NCI-H2081 treated with DMSO at 0.1 percent for 48 hours (cell line): ENCODE data around the gene SLC39A10.
"Not testable (repeated sequence)": the region's sequence is repeated elsewhere in the genome, so short reads cannot be mapped to it uniquely, and the experiment has no call there.

Experiments
- DNase-seq: peaks from one replicate; lab custom pipeline; 2025; lab: John Stamatoyannopoulos, UW

SLC39A10 gene

DNA sequence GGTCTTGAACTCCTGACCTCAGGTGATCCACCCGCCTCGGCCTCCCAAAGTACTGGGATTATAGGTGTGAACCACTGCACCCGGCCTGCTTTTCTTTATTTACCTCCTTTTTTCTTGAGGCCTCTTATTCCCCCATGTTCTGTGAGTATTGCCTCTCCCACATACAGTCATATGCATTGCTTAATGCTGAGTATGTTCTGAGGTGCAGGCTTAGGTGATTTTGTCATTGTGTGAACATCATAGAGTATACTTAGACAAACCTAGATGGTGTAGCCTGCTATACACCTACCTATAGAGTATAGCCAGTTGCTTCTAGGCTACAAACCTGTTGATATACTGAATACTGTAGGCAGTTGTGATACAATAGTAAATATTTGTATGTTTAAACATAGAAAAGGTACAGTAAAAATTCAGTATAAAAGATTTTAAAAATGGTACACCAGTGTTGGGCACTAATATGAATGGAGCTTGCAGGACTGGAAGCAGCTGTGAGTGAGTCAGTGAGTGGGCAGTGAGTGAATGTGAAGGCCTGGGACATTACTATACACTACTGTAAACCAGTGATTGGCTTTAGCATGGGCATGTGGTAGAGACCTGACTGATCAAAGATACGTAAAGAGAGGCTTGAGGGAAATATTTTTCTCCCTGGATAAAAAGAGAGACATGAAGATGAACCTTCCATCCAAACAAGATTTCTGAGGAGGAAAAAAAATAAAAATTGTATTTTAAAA, 17.6 kb downstream of the SLC39A10 start:
- no peak for DNase-seq

GRCh38 chr2:195675783-195676427, 18.9 kb downstream of the SLC39A10 start:
- DNase-seq, result no peak

DNA sequence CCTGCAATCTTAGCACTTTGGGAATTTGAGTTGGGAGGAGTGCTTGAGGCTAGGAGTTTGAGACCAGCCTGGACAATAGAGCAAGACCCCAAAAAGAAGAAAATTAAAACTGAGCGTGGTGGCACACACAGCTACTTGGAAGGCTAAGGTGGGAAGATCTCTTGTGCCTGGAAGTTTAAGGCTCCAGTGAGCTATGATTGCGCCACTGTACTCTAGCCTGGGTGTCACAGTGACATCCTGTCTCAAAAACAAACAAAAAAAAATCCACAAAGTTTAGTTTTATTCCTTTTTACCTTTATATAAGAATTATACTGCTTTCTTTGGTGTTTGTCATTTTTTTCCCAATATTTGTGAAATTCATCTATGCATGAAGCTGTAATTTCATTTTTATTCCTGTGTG, 20.3 kb downstream of the SLC39A10 start:
- no peak for DNase-seq

GRCh38 chr2:195677884-195678283, 20.9 kb downstream of the SLC39A10 start:
- DNase-seq, result no peak

DNA sequence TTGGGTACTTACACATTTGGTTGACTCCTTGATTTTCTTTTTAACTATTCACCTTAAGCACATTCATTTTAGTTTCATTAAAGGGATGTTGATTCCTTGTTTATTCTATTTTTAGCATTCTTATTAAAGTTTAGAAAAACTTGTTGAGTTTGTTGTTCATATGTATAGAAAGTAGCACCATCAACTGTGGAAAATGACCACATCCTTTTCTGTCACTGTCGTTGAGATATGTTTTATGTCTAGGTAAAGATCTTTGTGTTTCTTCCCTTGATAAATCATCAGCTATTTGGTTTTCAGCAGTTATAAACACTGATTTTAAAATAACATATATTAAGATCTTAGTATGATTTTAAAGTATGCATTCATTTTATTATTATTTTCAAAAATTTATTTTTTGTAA, 25.1 kb downstream of the SLC39A10 start:
- no peak for DNase-seq

DNA sequence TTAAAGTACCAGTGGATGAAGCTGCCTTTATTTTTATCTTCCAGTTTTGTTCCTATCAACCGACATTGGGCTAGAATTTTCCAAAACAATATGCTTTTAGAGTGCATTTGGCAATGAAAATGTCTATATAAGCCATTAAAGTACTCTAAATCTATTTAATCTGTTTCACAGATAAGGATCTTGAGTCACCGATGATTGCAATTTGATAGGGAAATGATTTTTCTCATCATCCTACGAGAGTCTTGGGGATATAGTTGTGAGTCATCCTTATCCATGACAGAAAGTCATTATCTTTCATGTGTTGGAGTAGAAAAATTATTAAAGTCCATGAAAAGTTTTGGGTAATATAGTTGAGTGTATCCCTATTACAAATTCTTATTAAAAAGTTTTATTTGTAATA, 26.1 kb downstream of the SLC39A10 start:
- no peak for DNase-seq

- DNase-seq, result no peak
Observed at GRCh38 chr2:195686564-195686963, 29.5 kb downstream of the SLC39A10 start.

GRCh38 chr2:195687320-195688086, 30.5 kb downstream of the SLC39A10 start:
- DNase-seq, result no peak

DNA sequence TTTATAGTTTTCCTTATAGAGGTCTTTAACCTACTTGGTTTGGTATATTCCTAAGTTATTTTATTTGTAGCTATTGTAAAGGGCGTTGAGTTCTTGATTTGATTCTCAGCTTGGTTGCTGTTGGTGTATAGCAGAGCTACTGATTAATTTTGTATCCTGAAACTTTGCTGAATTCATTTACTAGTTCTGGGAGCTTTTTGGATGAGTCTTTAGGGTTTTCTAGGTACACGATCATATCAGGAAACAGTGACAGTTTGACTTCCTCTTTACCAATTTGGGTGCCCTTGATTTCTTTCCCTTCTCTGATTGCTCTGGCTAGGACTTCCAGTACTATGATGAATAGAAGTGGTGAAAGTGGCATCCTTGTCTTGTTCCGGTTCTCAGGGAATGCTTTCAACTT, 35.5 kb downstream of the SLC39A10 start:
- not testable (repeated sequence) for DNase-seq

DNA sequence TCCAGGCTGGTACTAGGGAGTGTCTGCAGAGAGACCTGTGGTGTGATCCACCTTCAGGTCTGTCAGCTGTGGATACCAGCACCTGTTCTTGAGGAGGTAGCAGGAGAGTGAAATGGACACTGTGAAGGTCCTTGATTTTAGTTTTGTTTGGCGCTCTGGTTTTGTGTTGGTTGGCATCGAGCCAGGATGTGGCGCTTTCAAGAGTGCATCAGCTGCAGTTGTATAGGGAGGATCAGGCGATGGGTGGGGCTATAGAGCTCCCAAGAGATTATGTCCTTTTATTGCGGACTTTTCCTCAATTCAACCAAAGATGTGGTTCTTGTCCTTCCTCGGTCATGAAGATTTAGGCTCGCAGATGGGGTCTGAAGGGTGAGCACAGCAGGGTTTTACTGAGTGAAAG, 37.5 kb downstream of the SLC39A10 start:
- DNase-seq, result no peak

DNA sequence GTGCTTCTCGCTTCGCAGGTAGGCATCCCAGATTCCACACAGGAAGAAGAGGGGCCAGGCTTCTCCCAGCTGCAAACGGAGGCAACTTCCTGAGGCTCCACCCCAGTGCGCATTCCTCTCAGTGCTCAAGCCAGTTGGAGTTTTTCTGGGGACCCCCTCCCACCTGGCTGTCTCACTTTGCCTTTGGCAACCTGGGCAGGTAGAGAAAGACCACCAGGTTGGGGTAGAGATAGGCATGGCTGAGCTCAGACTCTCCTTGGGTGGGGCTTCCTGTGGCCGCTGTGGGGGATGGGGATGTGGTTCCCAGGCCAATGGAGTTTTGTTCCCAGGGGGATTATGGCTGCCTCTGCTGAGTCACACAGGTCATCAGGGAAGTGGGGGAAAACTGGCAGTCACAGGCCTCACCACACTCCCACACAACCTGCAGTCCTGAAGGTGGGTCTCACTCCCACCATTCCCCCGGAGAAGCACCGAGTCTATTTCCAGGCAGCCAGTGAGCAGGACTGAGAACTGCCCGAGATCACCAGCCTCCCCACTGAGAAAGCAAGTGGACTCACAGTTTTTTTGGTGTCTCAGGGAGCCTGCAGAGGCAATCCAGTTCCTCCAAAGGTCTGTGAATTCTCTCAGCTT, 38.1 kb downstream of the SLC39A10 start:
- no peak for DNase-seq

DNA sequence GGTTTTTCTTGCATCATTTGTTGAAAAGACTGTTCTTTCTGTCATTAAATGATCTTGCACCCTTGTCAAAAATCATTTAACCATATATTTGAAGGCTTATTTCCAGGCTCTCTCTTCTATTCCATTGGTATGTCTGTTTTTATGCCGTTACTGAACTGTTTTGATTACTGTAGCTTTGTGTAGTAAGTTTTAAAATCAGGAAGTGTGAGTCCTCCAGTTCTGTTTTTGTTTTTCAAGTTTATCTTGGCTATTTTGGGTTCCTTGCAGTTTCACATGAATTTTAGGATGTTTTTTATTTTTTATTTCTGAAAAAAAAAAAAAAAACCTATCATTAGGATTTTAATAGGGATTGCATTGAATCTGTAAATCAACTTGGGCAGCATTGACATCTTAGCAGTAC, 39.0 kb downstream of the SLC39A10 start:
- DNase-seq, result no peak

DNA sequence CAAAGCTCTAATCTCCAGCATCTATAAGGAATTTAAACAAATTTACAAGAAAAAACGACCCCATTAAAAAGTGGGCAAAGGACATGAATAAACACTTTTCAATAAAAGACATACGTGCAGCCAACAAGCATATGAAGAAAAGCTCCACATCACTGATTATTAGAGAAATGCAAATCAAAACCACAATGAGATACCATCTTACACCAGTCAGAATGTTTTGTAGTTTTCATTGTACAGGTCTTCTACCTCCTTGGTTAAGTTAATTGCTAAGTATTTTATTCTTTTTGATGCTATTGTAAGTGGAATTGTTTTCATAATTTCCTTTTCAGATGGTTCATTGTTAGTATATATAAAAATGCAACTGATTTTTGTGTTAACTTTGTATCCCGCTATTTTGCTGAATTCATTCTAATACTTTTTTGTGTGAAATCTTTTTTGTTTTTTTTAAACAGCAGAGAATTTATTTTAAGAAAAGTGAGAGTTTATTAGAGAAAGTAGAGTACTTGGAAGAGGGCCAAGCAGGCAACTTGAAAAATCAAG, 40.7 kb downstream of the SLC39A10 start:
- DNase-seq, result no peak

- no peak for DNase-seq
Observed at GRCh38 chr2:195700480-195700879, 43.5 kb downstream of the SLC39A10 start.

DNA sequence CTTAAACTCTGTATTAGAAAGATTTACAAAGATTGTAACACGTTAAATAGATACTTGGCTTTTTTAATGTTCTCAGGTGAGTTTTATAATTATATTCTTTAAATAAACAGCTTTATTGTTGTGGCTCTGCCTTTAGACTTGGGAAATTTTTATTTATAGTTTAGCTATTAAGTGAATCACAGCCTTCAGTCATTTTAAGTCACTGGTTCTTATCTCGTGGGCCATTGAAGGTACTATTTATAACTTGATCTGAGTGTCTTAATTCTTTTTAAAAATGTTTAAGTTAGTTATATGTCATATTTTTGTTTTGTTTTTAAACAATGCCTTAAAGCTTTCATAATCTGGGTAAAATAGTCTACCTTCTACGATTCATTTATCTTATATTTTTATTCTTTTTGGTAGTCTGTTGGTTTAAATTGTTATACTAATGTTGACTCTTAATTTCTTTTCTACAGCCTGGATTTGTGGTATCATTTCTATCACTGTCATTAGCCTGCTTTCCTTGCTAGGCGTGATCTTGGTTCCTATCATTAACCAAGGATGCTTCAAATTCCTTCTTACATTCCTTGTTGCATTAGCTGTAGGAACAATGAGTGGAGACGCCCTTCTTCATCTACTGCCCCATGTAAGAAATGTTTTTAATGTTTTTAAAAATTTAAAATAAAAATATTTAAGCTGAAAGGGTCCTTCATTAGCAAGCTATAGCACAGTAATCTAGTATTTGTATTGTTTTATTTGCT, 49.3 kb downstream of the SLC39A10 start:
- no peak for DNase-seq

DNA sequence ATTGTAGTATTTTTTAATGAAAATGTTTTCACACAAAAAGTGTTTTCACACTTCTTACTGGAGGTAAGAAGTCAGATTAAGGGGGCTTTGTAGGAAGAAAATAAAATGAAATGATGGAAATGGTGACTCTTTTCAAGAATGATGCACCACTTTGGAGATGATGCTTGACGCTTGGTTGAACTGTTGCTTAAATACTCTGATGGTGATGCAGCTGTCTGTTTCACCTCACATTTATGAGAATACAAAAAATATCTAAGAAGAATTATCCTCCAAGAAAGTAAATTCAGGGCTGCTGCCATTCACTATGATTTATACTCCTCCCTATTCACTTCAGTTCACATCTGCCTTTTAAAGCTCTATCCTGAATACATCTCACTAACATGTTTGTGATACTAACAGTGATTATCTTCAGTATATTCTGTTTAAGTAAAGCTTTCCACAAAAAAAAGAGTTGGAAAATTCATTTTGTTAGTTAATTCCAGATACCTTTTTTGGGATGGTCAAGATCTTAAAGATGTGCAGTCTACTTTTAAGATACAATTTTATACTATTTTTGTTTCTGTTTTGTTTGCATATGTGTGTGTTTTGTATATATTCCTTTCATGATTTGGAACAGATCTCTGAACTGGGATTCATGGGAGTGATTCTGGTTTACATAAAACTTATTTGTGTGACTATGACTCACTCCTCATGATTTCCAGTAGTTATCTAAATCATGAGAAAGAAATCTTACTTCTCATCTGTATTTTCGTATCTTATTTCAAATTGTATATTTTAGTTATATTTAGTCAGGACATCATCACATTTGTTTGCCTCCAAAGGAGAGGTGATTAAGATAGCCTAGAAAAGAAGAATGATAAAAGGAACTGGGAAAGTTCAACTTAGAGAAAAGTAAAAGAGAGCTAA, 53.1 kb downstream of the SLC39A10 start:
- DNase-seq, result no peak

- no peak for DNase-seq
Observed at GRCh38 chr2:195711478-195711877, 54.5 kb downstream of the SLC39A10 start.

GRCh38 chr2:195716466-195716865, 59.4 kb downstream of the SLC39A10 start:
- DNase-seq, result no peak

DNA sequence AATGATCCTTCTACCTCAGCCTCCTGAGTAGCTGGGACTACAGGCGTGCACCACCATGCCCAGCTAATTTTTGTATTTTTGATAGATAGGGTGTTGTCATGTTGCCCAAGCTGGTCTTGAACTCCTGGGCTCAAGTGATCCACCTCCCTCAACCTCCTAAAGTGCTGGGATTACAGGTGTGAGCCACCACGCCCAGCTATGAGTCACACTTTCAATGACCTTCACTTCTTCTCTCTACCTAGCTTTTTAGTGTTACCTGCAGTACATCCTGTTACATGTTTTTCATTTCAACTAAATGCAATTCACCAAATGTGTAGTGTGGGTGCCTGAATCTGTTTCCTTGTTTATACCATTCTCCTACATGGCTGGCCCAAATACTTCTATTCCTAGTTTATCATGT, 64.0 kb downstream of the SLC39A10 start:
- DNase-seq, result no peak

DNA sequence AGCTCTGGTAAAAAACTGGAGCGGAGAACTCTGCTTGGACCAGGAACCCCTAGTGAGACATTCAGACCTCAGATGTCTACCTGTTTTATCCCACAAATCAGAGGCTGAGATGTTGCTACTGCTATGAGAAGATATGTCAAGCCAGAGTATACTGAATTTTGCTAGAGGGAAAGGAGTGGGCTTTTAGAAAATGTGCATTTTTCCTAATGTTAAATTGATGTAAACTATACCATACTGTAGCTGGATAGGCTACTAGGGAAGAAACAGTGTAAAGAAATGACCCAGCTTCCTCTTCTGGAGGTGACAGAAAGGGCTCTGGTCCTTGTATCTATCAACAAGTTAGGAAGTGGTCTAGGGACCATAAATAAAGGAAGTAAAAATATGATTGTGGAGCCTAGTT, 65.0 kb downstream of the SLC39A10 start:
- DNase-seq, result no peak

- DNase-seq, result no peak
Observed at GRCh38 chr2:195727106-195727505, 70.1 kb downstream of the SLC39A10 start.
